Heart right ventricle (tissue), 16 donors: ENCODE results near the gene AXIN1. TPM values are rescaled to one million over a fixed set of nuclear protein-coding genes. Genes with fewer than 3 reads are reported as not detected.

Experiments used
- ATAC-seq, 8 donors: fragments of 200-7000 bp; cut with Tn5 transposase; one replicate each; pipeline ENCODE4 v1.9.1; 2020; ENCODE audit warnings: mild to moderate bottlenecking in 8 of 8, moderate library complexity in 8 of 8, moderate number of reproducible peaks in 1 of 8
- DNase-seq, 2 donors: peaks; one replicate each; pipeline ENCODE4 v3.0.0-alpha.2; 2020
- H3K27ac ChIP-seq, 10 donors: fragments of 200-600 bp; sonication (generic) in 2 of 10; one replicate each; pipeline versions ENCODE4 v1.5.0 to v1.8.0; 2020 to 2022; ENCODE audit warnings: mild to moderate bottlenecking in 3 of 10
- H3K27me3 ChIP-seq, 7 donors: fragments of 200-600 bp; one replicate each; pipeline ENCODE4 v1.8.0; 2021 to 2022; ENCODE audit warnings: mild to moderate bottlenecking in 2 of 7
- H3K36me3 ChIP-seq, 9 donors: fragments of 200-600 bp; sonication (generic) in 1 of 9; one replicate each; pipeline versions ENCODE4 v1.5.0 to v1.8.0; 2020 to 2022; ENCODE audit warnings: mild to moderate bottlenecking in 2 of 9
- H3K4me1 ChIP-seq, 9 donors: fragments of 200-600 bp; sonication (generic) in 1 of 9; one replicate each; pipeline versions ENCODE4 v1.5.0 to v1.8.0; 2020 to 2022; ENCODE audit warnings: mild to moderate bottlenecking in 4 of 9
- H3K4me3 ChIP-seq, 10 donors: fragments of 200-600 bp; sonication (generic) in 2 of 10; one replicate each; pipeline versions ENCODE4 v1.5.0 to v1.8.0; 2020 to 2022; ENCODE audit warnings: mild to moderate bottlenecking in 7 of 10, moderate library complexity in 2 of 10
- H3K9me3 ChIP-seq, 11 donors: fragments of 200-600 bp in 10 of 11; sonication (generic) in 2 of 11; one replicate each; pipeline versions ENCODE4 v1.5.0 to v1.8.0; 2013 to 2022; ENCODE audit warnings: mild to moderate bottlenecking in 2 of 11, control low read depth in 1 of 11, moderate library complexity in 1 of 11
- WGBS, 2 donors: extraction: QIAGEN DNeasy Blood & Tissue Kit; methylation state at CpG; one replicate each; pipeline ENCODE4 v1.1.7; 2013; ENCODE audit warnings: inconsistent platforms in 1 of 2; 5-methylcytosine and 5-hydroxymethylcytosine counted together
- intact Hi-C, 10 donors: fragments of 100-400 bp; cut with DNase I; formaldehyde crosslinking; loops; one replicate each; pipeline versions ENCODE4 v1.11.1 to v1.14.2; 2022
- polyA plus RNA-seq, 2 donors: library from polyadenylated mRNA; stranded (reverse); fragments of 200-250 nt; gene quantifications; one replicate each; pipeline ENCODE4 v1.2.3, GENCODE V29; 2013
- total RNA-seq, 10 donors: library from RNA; stranded (reverse); fragmentation: NEBNext Ultra II Directional in 3 of 10; extraction: Animal tissue kit (Norgen Biotek cat#: 25700) in 3 of 10; gene quantifications; one replicate each; pipeline versions ENCODE4 v1.2.1 to v1.2.4, GENCODE V29; 2021 to 2023
- TF ChIP-seq, protein P1 (sequence below), 9 donors: fragments of 200-600 bp; sonication (generic) in 2 of 9; IDR thresholded peaks; one replicate each; pipeline versions ENCODE4 v1.5.0 to v1.8.0; 2021 to 2022; ENCODE audit warnings: antibody characterized with exemption in 9 of 9, mild to moderate bottlenecking in 5 of 9, moderate library complexity in 1 of 9
- donor health status: Arrhythmogenic right ventricular cardiomyopathy.
- donor health status: ischemic (EF 13 %, LVEDD 7.1; RV severe dilation, severe dysfunction).
- donor health status: healthy with polysubstance abuse.
- donor health status: DM: no; HTN: yes; CAD: no.
- donor health status: DM: no; HTN: no; CAD: no.
- donor health status: ischemic (EF 25% LVEDD 6.9; RV normal size, moderate dysfunction).
- donor health status: ischemic (EF 25% LVEDD 5.7; RV mildly dilated, moderate dysfunction).
- donor health status: healthy.
- donor health status: DM: yes; HTN: yes; CAD: no.
- donor health status: Ischemic cardiomyopathy.
- donor health status: ischemic (EF 35%, LVEDD 5.7; RV mildly dilated, moderate dysfunction).
- donor health status: nonischemic (EF 11% LVEDD 7.7; RV severe dilation, severe dysfunction).
- donor health status: DM: yes; HTN: yes; CAD: no.
- donor health status: PGD.
- donor health status: ischemic (EF 29% LVEDD 5.4; RV normal size, mild dysfunction).
- donor health status: nonischemic (EF 23%, LVEDD 6.1; RV moderate dilation, normal function).

The AXIN1 gene
- total and polyA plus RNA-seq, 12 donors = 7.7 to 16.1 (median 9.5) TPM

DNA sequence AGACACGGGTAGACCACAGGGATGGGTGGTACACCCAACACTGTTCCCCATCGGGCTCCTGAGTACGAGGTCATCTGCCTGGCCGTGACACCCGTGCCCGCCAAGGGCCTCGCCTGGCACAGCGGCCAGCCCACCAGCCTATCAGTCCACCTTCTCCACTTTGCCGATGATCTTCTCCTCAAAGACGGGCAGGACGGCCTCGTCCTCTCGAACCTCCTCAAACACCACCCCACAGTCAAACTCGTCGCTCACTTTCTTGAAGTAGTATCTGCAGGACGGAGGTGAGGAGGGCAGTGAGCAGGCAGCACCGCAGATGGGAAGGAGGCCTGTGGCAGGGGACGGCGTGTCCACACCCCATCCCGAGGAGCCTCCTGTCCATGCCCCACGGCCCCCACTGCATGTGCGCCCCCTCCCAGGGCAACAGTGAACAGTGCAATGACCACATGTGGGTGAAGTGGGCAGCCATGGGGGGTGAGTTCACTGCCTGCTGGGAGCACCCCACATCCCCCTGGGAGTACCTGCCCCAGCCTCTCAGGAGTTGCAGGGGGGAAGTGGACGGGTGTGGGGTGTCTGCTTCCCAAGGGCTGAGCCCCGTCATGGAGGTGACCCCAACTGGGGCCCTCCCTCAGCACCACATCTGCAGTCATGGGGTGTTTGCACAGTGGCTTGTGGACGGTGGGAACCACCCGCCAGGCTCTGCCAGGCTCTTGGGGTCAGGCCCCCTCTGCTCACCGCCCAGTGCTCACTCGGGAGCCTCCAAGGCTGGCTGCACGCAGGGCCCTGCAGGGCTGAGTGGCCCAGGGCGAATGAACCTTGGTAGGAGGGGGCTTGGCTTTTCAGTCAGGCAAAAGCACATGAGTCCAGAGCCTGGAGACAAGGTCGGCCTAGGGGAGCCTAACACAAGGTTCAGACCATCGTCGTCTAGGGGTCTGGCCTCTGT lies 64.3 kb downstream of the AXIN1 start:
- Histone ChIP-seq H3K9me3 (no peaks in the 10 kb centered on the region), H3K4me3 (no peak overlapping the region), H3K4me1 (no peaks in the 10 kb centered on the region), H3K27ac (no peak overlapping the region), H3K36me3 (peaks cover 0 to 69% (median 17%) of the 10 kb centered on the region in 9 donors), H3K27me3 (no peaks in the 10 kb centered on the region)
- DNase-seq (no peak), ATAC-seq (no peak)
- TF ChIP-seq, protein P1, sequence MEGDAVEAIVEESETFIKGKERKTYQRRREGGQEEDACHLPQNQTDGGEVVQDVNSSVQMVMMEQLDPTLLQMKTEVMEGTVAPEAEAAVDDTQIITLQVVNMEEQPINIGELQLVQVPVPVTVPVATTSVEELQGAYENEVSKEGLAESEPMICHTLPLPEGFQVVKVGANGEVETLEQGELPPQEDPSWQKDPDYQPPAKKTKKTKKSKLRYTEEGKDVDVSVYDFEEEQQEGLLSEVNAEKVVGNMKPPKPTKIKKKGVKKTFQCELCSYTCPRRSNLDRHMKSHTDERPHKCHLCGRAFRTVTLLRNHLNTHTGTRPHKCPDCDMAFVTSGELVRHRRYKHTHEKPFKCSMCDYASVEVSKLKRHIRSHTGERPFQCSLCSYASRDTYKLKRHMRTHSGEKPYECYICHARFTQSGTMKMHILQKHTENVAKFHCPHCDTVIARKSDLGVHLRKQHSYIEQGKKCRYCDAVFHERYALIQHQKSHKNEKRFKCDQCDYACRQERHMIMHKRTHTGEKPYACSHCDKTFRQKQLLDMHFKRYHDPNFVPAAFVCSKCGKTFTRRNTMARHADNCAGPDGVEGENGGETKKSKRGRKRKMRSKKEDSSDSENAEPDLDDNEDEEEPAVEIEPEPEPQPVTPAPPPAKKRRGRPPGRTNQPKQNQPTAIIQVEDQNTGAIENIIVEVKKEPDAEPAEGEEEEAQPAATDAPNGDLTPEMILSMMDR (IDR thresholded peaks at IDR 0.05) = no peak
- WGBS, 2 donors = 94 to 95% methylated on average over 33 of the region's 33 CpGs
- intact Hi-C loops = no loop called here

DNA sequence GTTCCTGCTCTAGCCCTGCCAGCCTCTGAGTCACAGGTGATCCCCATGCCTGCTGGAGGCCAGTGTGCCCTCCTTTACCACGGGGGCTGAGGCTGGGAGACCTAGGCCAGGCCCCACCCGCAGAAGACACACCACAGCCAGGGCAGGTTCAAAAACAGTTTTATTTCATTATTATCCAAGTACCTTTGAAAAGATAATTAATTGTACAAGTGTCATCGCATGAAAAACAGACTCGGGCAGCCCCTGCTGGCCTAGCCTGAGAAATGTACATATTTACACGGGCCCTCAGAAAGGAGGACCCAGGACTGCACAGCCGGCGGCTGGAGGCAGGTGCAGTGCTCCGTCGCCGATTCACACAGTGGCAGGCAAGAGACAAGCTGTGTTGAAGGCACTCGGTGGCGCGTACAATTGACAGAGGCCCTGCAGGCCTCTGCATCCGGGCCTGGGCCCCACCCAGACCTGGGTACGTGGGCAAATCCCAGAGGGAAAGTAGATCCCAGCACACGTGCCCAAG lies 65.2 kb downstream of the AXIN1 start:
- no peak overlapping the region for H3K27ac ChIP-seq
- 89% methylated on average over 16 of the region's 16 CpGs for WGBS, 2 donors
- no peaks in the 10 kb centered on the region for H3K9me3 ChIP-seq
- H3K27me3 ChIP-seq = peaks cover 0 to 3% (median 0%) of the 10 kb centered on the region in 7 donors
- no peak overlapping the region for H3K4me3 ChIP-seq
- TF ChIP-seq, protein P1 (IDR thresholded peaks at IDR 0.05) = no peak
- no peak for DNase-seq
- no peaks in the 10 kb centered on the region for H3K4me1 ChIP-seq
- ATAC-seq = no peak
- intact Hi-C loops = no loop called here
- peaks cover 0 to 60% (median 17%) of the 10 kb centered on the region in 9 donors for H3K36me3 ChIP-seq

DNA sequence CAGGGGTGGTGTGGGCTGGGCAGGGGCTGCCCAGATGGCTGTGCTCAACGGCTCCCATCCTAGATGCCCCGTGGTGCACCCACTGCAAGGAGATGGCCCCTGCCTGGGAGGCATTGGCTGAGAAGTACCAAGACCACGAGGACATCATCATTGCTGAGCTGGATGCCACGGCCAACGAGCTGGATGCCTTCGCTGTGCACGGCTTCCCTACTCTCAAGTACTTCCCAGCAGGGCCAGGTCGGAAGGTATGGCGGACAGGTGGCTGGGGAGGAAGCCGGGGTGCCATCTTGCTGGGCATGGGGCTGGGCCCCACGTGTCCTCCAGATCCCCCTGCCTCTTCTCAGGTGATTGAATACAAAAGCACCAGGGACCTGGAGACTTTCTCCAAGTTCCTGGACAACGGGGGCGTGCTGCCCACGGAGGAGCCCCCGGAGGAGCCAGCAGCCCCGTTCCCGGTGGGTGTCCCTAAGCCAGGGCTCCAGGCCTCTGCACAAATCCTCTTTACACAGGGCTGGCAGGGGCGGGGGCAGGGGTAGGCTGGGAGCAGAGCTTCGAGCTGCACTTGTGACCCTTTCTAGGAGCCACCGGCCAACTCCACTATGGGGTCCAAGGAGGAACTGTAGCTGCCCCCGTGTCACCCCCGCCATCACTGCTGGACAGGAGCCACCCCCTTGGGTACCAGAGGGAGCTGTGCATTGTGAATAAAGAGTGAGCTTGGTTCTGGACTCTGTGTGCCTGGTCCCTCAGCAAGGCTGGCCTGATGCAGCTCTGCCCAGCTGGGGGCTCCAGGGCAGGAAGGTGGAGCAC lies 65.8 kb downstream of the AXIN1 start:
- ATAC-seq (no peak), DNase-seq (no peak)
- H3K9me3 ChIP-seq = no peaks in the 10 kb centered on the region
- H3K36me3 ChIP-seq = peaks cover 0 to 54% (median 17%) of the 10 kb centered on the region in 9 donors
- peaks cover 0 to 9% (median 4%) of the 10 kb centered on the region in 7 donors for H3K27me3 ChIP-seq
- H3K27ac ChIP-seq = no peak overlapping the region
- peaks cover 0 to under 1% (median 0%) of the 10 kb centered on the region in 9 donors for H3K4me1 ChIP-seq
- intact Hi-C loops = no loop called here
- TF ChIP-seq, protein P1 (IDR thresholded peaks at IDR 0.05) = no peak
- WGBS, 2 donors = 92 to 95% methylated on average over 22 of the region's 22 CpGs
- no peak overlapping the region for H3K4me3 ChIP-seq
